Measurements from ENCODE around the gene UBA1.

The UBA1 gene

DNA sequence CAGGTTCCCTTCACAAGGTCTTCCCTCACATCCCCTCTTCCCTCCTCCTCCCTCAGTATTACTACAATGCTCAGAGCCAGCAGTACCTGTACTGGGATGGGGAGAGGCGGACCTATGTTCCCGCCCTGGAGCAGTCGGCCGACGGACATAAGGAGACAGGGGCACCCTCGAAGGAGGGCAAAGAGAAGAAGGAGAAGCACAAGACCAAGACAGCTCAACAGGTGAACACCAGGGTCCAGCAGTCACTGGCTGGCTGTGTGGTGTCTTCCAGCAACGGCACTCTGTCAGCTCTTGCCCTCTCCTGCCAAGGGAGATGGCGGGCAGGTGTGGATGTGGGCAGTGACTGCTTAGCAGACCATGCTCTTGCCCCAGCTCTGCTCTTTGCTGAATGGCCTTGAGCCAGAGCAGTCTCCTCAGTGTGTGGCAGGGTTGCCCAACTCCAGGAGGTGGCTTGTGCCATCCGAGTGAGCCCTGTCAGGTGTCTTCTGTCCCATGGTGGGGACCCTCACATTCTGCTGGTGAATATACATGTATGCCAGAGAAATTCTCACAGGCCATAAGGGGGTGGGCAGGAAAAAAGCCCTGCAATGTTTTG is 11.4 kb upstream of the UBA1 start:
- H3K36me3 ChIP-seq: peaks cover 53% of the 10 kb centered on the region
- H3K9me3 ChIP-seq: no peaks in the 10 kb centered on the region
- H3K4me1 ChIP-seq: no peaks in the 10 kb centered on the region
- no peaks in the 10 kb centered on the region for H3K27me3 ChIP-seq
- H3K4me3 ChIP-seq (ENCODE audit: low read depth, low read length): no peak overlapping the region
- TF ChIP-seq, protein P1, sequence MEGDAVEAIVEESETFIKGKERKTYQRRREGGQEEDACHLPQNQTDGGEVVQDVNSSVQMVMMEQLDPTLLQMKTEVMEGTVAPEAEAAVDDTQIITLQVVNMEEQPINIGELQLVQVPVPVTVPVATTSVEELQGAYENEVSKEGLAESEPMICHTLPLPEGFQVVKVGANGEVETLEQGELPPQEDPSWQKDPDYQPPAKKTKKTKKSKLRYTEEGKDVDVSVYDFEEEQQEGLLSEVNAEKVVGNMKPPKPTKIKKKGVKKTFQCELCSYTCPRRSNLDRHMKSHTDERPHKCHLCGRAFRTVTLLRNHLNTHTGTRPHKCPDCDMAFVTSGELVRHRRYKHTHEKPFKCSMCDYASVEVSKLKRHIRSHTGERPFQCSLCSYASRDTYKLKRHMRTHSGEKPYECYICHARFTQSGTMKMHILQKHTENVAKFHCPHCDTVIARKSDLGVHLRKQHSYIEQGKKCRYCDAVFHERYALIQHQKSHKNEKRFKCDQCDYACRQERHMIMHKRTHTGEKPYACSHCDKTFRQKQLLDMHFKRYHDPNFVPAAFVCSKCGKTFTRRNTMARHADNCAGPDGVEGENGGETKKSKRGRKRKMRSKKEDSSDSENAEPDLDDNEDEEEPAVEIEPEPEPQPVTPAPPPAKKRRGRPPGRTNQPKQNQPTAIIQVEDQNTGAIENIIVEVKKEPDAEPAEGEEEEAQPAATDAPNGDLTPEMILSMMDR (IDR thresholded peaks at IDR 0.05; ENCODE audit: low read depth, low read length): no peak
- DNase-seq: no peak

DNA sequence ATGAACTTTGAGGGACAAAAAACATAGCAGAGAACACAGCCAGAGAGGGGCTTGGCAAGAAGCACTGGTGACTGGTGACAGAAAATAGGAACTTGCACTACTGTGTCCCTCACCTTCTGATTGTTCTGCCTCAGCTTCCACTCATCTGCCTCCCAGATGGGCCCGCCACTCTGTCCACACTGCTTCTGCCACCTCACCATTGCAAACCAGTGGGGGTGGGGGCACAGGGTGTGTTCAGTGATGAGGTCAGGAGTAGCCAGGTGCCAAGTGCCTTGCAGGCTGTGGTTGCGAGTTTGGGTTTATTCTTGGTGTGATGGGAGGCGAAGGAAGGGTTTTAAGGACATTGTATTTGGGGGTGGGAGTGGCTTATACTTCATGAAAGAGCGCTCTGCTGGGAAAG is 9.1 kb upstream of the UBA1 start:
- H3K9me3 ChIP-seq: no peaks in the 10 kb centered on the region
- no peak for DNase-seq
- H3K4me1 ChIP-seq: no peaks in the 10 kb centered on the region
- TF ChIP-seq, protein P1 (IDR thresholded peaks at IDR 0.05; ENCODE audit: low read depth, low read length): no peak
- no peaks in the 10 kb centered on the region for H3K27me3 ChIP-seq
- H3K4me3 ChIP-seq (ENCODE audit: low read depth, low read length): no peak overlapping the region
- peaks cover 44% of the 10 kb centered on the region for H3K36me3 ChIP-seq

DNA sequence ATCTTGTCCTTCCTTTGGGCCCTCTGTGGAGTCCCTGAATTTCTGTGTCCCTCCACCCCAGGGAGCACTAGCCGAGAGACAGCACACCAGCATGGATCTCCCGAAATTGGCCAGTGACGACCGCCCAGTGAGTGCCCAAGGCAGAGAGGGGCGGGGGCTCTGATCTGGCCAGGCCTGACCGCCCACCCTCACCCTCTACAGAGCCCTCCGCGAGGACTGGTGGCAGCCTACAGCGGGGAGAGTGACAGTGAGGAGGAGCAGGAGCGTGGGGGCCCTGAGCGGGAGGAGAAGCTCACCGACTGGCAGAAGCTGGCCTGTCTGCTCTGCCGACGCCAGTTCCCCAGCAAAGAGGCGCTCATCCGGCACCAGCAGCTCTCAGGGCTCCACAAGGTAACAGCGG is 8.4 kb upstream of the UBA1 start:
- Histone ChIP-seq H3K27me3 (no peaks in the 10 kb centered on the region), H3K9me3 (no peaks in the 10 kb centered on the region), H3K4me3 (ENCODE audit: low read depth, low read length) (no peak overlapping the region), H3K36me3 (peaks cover 40% of the 10 kb centered on the region), H3K4me1 (no peaks in the 10 kb centered on the region)
- TF ChIP-seq, protein P1 (IDR thresholded peaks at IDR 0.05; ENCODE audit: low read depth, low read length): no peak
- no peak for DNase-seq

DNA sequence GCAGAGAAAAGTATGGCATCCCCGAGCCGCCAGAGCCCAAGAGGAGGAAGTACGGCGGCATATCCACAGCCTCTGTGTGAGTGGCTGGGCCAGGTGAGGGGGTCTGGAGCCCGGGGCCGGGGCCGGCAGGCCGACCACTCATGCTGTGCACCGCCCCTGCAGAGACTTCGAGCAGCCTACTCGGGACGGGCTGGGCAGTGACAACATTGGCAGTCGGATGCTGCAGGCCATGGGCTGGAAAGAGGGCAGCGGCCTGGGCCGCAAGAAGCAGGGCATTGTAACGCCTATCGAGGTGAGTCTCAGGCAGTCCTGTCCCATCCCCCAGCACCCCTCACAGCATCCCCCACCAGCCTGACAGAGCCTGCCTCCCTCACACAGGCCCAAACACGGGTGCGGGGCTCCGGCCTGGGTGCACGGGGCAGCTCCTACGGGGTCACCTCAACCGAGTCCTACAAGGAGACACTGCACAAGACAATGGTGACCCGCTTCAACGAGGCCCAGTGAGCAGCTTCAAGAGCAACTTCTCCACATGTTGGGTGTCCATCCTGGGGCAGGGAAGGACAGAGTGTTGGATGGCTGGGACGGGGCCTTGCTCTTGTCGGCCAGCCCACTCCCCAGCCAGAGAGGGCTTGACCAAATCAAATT is 7.4 kb upstream of the UBA1 start:
- peaks cover 34% of the 10 kb centered on the region for H3K36me3 ChIP-seq
- DNase-seq: no peak
- TF ChIP-seq, protein P1 (IDR thresholded peaks at IDR 0.05; ENCODE audit: low read depth, low read length): no peak

DNA sequence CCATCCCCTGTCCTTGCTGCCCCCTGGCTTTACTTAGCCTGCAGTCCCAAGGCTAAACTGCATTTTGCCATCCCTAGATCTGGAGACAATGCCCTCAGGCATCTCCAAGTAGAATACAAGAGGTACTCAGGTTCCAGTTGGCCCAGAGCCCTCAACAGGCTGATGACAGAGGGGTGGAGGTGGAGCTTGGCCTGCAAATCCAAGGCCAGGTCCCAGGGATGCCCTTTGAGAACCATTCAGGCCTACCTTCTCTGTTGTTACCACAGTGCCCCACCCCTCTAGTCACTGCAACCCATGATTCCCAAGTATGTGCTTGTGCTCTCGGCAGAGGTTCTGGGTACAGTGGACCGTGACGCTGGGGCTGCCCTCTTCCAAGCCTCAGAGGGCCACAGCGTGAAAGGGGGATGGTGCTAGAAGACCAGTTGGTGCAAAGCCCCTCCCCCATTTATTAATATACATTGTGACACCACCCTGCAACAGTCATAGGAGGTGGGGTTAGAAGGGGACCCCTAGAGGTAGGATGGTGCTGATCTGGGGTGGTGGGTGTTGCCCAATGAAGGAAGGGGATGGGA is 6.4 kb upstream of the UBA1 start:
- H3K27me3 ChIP-seq: no peaks in the 10 kb centered on the region
- TF ChIP-seq, protein P1 (IDR thresholded peaks at IDR 0.05; ENCODE audit: low read depth, low read length): no peak
- DNase-seq: no peak

More for the DNA sequence above, 7.4 kb upstream of the UBA1 start:
- H3K9me3 ChIP-seq: no peaks in the 10 kb centered on the region
- H3K4me3 ChIP-seq (ENCODE audit: low read depth, low read length): no peak overlapping the region
- no peaks in the 10 kb centered on the region for H3K27me3 ChIP-seq
- no peaks in the 10 kb centered on the region for H3K4me1 ChIP-seq

DNA sequence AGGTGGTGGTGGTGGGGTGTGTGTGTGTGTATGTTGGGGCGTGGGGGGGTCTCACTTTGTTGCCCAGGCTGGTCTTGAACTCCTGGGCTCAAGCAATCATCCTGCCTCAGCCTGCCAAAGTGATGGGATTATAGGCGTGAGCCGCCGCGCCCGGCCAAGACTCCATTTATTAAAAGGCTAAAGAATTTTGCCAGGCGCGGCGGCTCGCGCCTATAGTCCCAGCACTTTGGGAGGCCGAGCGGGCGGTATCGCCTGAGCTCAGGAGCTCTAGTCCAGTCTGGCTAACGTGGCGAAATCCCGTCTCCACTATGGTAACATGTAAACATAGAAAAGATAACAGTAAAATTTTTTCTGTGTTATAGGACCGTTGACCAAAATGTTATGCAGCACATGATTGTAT is 3.7 kb upstream of the UBA1 start:
- Histone ChIP-seq H3K9me3 (no peaks in the 10 kb centered on the region), H3K27me3 (no peaks in the 10 kb centered on the region), H3K4me1 (peaks cover 3% of the 10 kb centered on the region; the same call in 1 of the 2 replicates), H3K4me3 (ENCODE audit: low read depth, low read length) (no peak overlapping the region), H3K36me3 (peaks cover 22% of the 10 kb centered on the region; the same call in 1 of the 2 replicates)
- TF ChIP-seq, protein P1 (IDR thresholded peaks at IDR 0.05; ENCODE audit: low read depth, low read length): no peak
- no peak for DNase-seq

More for the DNA sequence above, 6.4 kb upstream of the UBA1 start:
- Histone ChIP-seq H3K36me3 (peaks cover 24% of the 10 kb centered on the region), H3K9me3 (no peaks in the 10 kb centered on the region), H3K4me1 (no peaks in the 10 kb centered on the region), H3K4me3 (ENCODE audit: low read depth, low read length) (no peak overlapping the region)

Measured in BE2C (cell line).